ENCODE data around the gene HIPK2.
"Not testable (repeated sequence)": the region's sequence is repeated elsewhere in the genome, so short reads cannot be mapped to it uniquely, and the experiment has no call there.

HIPK2 gene

DNA sequence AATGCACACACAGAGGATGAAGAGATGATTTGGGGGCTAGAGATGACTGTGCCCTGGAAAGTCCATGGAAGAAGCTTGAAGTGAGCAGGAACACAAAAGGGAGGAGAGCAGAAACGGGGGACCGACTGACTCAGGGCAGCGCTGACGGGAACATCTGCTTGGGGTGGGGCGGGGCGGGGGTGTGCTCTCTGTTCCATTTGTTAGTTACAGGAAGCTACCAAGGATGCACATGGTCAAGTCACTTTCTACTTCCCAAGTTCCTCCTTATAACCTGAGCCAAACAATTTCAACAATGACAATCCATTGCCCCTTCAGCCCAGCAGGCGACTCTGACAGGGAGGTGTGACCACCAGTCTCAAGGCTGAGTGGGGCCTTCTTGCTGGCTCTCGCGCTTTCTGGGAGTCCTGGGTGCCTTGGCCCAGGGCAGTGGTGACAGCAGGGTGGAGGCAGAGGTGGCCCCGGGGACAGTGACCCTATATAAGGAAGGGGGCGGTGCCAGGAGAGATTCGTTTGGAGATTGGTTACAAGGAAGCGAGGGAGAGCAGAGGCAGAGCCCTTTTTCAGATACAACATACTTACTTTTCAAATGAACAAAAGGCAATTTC lies 214.7 kb downstream of the HIPK2 start:
- DNase-seq, result no peak

DNA sequence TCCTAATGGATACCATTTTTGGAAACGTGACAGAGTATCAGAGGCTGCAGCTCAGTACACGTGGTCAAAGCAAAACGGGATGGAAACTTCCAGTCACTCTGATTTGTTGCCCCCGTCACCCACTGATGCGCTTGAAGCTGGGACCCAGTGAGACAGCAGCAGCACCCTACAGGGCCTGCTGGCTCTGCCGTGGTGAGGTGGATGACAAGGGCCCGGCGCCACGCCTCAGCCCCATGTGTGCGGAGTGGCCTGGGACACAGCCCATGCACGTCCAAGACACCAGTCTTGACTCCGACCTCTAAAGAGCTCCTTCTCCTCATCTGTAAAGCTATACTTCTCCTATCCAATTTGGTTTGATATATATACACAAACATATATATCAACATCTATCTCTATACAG lies 215.3 kb downstream of the HIPK2 start:
- no peak for DNase-seq

DNA sequence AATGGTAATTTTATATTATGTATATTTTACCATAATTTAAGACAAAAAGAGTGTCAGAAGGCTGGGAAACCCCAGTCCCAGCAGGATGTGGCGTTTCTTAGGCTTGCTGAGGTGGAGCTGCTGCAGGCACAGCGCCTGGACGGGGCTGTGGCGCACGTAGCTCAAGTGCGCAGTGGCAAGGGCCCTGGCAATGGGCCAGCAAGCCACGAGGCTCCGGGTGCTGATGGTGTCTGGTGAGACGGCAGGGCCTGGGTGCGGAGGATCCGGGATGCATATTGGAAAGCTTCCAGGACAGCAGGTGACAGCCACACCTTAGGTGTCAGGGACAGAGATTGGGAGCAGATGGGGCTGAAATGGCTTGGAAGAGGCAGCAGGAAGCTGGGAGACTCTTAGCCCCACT lies 217.1 kb downstream of the HIPK2 start:
- no peak for DNase-seq

DNA sequence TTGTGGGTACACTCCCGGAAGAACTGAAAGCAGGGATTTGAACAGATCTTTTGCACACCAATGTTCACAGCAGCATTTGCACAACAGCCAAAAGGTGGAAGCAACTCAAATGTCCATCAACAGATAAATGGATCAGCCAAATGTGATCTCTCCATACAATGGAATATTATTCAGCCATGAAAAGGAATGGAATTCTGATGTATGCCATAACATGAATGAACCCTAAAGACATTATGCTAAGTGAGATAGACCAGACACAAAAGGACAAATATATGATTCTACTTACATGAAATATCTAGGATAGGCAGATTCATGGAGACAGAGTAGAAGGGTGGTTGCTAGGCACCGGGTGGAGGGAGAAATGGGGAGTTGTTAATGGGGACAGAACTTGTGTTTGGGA lies 217.6 kb downstream of the HIPK2 start:
- no peak for DNase-seq

DNA sequence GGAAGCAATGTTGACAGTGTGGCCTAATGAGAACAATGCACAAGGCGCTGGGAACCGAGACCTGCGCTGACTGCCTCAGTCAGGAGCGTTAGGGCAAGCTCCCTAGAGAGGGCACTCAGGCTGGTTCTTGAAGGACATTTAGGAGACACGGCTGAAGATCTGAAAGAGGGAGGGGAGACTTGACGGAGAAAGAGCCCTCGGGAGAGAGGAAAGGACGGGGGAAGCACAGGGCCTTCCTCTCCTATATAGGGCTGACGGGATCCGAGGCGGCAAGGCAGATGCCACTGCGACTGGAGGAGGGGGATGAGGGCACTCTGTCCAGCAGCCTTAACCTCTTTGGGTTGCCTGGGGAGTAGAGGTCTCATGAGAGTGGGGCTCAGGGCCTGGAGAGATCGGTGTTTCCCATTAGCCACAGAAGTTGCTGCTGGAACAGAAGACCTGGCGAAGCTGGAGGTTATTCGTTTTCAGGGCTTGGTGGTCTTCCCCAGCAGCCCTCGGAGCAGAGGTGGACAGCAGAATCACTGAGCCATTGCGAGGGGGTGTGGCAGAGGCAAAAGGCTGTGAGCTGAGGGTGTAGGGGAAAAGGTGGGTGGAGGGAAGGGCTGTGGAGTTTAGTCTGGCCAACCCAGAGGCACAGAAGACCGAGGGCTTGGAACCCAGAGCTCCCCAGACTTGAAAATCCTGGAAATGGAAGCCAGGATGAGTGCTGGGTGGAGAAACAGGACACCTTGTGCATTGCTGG lies 218.3 kb downstream of the HIPK2 start:
- no peak for DNase-seq

DNA sequence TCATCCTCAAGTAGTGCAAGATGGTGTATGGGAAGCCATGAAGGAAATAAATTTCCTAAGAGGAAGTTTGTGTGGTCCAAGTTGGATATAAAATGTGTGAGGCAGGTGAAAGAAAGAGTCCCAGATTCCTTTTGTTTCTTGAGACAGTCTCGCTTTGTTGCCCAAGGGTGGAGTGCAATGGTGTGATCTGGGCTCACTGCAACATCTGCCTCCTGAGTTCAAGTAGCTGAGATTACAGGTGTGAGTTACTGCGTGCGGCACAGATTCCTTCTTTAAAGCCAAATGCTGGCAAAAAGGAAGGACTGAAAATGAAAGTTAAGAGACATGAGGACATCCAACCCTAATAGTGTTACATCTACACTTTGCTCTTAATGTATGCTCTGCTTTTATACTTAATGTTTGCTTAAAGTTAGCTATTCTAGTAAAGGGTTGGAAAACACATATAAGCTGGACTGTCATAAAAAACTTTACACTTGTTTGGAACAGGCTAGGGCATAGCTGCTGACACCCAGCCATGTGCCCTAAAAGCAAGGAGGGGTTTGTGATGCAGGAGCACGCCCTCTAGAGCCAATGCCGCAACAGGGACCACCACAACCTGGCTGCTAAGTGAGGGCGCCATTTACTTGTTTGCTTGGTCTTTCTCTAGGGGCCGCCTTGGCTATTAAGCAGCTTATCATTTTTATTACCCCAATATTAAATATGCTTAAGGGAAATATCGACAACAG lies 219.8 kb downstream of the HIPK2 start:
- DNase-seq, result no peak

DNA sequence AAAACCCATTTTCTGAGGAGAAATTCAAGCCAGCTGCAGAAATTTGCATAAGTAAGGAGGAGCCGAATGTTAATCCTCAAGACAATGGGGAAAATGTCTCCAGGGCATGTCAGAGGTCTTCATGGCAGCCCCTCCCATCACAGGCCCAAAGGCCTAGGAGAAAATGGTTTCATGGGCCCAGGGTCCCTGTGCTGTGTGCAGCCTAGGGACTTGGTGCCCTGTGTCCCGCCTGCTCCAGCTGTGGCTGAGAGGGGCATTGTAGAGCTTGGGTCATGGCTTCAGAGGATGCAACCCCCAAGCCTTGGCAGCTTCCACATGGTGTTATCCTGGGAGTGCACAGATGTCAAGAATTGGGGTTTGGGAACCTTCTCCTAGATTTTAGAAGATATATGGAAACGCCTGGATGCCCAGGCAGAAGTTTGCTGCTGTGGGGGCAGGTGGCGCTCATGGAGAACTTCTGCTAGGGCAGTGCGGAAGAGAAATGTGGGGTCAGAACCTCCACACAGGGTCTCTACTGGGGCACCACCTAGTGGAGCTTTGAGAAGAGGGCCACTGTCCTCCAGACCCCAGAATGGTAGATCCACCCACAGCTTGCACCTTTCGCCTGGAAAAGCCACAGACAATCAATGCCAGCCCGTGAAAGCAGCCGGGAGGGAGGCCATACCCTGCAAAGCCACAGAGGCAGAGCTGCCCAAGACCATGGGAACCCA lies 223.7 kb downstream of the HIPK2 start:
- not testable (repeated sequence) for DNase-seq

DNA sequence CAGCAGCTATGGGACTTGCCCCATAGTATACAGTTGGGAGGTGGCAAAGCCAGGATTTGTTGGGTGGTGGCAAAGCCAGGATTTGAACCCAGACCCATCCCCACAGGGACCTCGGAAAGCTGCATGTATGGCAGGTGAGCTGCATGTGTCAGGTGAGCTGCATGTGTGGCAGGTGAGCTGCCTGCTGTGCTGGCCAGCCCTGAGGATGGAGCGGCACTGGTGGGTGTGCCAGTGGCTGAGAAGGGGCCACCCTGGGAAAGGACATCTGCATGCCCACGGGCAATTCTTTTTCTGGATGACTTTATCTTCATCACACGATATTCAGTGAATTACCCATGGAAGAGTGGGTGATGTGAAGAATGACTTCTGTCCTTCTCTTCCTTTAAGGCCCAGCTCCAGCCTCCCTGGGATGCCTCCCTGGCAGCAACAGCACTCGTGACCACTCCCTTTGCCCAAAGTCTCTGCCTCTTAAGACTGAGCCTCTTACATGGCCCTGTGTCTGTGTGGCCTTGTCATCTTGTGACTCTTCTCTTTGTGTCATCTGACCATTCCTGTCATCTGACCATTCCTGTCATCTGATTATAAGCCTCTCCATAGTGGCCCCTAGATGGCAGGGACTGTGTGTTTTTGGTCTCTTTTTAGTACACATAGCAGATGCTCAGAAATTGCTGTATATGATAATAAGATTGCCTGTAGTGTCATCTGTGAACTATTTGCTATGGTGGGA lies 229.3 kb downstream of the HIPK2 start:
- DNase-seq, result no peak

DNA sequence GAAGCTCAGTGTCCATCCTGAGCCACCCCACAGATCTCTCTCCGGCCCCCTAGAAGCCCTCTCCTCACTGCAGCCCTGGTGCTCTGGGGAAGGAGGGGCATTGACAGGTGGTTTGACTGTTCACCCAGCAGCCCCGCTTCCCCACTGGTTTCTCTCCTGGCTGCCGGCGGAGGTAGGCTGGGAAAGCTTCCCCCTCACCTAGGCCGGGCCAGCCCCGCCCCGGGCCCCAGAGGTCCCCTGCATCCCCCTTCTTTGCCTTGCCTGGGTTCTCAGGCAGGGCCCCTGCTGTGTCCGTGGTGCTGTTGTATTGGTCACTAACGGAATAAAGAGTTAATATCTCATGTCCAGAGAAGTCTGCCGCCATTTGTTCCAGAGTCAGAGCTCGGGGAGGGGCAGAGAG lies 233.2 kb downstream of the HIPK2 start:
- DNase-seq, result no peak

DNA sequence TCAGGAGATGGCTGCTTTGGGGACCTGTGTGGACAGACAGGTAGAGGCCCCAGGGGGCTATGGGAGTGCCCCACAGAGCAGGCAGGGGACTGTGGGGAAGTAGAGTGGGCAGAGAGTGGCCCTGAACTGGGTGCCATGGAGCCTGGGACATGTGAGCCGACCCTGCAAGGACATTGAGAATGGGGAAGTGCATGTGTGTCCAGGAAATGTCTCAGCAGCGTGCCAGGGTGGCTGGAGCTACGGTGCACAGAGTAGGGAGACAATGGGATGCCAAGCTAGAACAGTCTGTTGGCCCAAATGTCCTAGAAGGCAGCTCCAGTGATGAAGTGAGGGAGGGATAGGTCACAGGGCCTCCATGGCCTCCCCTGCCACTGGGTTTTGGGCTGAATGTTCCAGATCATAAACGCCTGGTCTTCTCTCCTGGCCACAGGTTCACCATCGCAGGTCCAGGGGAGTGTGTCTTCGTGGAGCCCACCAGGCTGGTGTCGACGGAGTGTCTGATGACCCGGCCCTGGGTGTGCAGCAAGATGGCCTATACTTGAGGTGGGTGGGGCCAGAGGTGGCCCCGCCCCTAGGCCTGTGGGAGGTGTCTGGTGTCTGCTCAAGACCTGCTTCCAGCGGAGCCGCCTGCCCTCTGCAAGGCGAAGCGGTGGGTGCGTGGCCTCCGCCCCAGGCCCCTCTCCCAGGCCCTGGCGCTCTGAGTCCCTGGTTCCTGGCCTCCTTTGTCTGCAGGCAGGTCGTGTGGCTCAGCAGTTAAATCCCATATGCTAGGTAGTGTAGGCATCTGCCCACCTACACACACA lies 233.8 kb downstream of the HIPK2 start:
- no peak for DNase-seq

DNA sequence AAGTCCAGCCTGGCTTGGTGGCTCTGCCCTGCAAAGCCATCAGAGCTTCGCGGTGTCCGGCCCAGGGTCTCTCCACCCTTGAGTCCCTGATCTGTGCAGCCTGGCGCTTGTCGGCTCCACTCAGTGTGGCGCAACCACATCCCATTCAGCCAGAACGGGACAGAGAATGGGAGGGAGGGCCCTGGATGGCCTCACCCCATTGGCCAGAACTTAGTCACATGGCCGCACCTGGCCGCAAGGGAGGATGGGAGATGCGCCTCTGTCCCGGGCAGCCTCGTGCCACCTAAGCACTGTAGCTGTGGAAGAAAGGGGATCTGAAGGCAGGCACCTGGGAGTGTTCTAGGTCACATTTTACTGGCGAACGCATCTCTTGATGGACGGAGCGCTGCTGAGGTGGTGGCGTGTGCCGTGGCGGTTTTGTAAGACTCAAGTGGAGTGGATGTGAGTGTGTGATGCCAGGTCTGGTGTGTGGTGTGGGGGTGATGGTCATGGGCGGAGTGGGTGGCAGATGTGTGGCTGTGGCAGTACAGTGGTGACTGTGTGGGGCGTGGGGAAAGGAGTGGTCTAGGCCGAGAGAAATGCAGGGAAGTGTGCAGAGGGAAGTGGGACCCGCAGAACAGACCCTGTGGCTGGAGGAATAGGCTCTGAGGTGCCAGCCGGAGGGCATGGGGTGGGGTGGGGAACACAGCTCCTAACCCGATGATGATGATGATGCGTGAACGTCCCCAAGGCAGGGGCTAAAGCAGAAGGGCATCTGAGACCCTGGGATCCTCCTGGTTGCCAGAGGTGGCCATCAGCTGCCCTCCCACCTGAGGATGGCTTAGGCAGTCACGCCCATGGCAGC lies 235.3 kb downstream of the HIPK2 start:
- no peak for DNase-seq

DNA sequence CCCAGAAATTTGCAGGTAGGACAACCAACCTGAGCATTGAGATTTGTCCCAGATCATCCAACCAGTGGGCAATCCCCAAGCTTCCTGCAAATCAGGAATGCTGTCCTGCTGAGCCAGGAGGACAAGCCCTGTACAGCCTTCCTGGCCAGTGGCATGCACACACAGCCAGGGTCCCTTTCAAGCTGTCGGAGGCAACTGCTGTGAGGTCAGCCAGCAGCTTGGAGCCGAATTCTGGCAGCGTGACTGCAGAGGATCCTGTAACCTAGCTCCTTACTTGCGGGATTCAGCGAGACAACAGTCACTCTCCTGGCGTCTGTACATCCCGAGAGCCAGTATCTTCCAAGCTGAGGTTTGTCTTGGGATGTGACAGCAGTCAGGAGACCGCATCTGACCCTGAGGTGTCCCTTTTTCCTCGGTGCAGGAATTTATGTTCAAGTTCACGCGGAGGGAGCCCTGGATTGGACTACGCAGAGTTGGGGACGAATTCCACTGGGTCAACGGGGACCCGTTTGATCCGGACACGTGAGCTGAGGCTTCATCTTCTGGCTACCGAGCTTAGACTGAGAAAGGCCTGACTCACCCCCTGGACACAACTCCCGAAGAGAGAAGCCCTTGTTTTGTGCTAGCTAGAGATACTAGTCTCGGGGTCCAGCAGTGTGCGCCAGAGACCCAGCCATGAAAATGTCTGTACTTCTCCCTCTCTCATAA lies 236.0 kb downstream of the HIPK2 start:
- no peak for DNase-seq

DNA sequence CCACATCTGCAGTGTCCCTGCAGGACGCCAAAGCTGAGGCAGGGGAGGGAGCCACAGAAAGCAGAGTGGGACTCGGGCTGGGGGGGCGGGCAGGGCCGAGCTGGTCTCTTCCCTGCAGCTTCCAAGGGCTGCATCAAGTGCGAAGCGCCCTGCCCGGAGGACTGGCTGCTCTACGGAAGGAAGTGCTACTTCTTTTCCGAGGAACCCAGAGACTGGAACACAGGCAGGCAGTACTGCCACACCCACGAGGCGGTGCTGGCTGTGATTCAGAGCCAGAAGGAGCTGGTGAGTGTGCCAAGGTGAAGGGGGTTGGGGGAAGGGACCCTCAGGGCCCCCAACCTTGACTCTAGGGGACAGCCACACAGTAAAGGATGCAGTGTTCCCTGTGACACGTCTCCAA lies 237.6 kb downstream of the HIPK2 start:
- no peak for DNase-seq

DNA sequence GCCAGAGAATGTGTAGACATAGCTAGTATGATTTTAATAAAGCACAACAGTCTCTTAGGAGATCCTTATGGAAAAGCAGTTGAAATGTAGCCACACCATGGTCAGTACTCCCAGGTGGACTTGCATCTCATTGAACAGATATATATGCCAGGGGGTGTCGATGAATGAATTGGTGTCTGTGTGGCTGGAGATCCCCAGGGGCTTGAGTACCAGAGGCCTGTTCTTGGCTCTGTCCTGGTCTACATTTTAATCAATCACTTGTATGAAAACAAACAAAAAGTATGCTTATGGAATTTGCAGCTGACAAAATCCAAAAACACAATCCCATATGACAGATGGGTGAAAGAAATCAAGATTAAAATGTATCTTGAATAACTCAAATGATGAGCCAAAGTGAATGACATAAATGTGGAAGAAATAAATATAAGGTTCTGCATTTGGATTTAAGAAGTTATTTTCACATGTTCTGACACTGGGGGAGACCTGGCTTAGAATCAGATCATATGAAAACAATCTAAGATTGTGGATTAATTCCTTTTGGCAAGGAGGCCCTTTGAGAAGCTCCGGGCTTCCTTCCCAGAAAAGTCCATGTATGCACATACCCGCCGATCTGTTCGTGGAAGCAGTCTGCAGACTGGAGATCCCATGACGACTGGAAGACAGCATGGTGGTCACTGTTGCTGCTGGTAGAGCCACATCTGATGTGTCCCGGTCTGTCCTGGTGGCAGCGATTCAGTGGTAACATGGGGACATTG lies 238.7 kb downstream of the HIPK2 start:
- no peak for DNase-seq

DNA sequence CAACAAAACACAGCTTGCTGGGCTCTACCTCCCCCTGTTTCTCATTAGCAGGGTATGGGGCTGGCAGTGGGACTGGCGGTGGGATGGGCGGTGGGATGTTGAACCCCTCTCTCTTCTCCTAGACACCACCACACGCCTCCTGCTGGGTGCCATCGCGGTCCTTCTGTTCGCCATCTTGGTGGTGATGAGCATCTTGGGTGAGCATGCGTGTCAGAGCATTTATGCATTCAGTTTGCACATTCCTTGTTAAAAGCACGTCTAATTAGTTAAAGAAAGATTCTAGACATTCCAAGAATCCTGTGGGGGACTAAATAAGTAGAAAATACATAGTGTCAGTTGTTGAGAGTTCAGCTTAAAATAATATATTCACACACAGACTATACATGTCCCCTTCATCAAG lies 241.6 kb downstream of the HIPK2 start:
- no peak for DNase-seq

DNA sequence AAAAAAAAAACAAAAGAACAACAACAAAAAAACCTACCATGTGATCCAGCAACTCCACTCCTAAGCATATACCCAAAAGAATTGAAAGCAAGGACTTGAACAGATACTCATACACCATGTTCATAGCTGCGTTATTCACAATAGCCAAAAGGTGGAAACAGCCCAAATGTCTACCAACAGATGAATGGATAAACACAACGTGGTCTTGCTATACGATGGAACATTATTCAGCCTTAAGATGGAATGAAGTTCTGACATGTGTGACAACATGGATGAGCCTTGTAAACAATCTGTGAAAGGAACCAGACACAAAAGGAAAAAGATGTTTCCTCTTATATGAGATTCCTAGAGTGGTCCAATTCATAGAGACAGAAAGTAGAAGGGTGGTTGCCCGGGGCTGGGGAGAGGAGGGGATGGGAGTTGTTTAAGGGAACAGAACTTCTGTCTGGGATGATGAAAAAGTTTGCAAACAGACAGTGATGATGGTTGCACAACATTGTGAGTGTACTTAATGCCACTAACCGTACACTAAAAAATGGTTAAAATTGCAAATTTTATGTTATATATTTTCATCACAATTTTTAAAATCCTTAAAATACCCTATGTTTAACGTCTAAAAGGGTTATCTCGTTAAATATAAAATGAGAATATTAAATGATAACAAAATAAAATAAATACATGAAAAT lies 242.7 kb downstream of the HIPK2 start:
- no peak for DNase-seq

DNA sequence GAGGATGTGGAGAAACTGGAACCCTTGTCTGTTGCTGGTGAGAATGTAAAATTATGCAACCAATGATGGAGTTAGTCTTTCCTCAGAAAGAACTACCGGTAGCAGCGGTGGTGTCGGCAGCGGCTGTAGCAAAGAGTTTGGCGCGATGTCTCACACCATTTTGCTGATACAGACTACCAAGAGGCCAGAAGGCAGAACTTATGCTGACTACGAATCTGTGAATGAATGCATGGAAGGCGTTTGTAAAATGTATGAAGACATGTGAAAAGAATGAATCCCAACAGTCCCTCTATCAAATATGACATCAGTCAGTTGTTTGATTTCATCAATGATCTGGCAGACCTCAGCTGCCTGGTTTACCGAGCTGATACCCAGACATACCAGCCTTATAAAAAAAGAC lies 243.7 kb downstream of the HIPK2 start:
- no peak for DNase-seq

DNA sequence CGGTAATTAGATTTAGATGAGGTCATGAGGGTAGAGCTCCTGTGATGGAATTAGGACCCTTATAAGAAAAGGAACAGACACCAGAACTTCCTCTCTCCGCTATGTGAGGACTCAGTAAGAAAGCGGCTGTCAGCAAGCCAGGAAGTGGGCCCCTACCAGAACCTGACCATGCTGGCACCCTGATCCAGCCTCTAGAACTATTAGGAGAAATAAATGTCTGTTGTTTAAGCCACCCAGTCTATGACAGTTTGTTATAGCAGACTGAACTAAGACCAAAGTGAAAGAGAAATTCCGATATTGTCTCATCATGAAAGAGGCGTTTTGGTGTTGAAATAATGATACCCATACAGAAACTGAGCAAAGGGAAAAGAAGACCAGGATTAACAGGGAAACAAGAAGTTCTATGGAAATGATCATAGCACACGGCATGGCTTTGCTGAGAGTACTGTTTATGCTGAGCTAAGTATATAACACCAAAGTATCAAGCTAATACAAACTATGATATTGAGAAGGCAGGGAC lies 245.1 kb downstream of the HIPK2 start:
- no peak for DNase-seq

DNA sequence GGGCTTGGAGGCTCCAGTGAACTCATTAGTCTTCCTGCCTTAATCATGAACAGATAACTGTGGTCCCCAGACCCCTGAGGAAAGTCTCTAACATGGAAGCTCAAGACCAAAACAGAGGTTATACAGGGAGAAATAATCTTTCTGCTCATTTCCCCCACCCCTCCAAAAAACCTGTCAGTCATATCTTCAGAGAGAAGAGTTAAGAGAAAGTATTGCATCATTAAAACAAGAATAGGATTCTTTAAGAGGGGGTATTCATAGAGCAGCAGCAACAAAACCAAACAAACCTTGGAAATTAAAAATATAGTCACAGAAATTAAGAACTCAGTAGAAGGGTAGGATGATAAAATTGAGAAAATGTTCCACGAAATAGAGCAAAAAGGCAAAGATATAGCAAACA lies 246.7 kb downstream of the HIPK2 start:
- DNase-seq, result no peak
